ENCODE measurements around the gene NMT1. TPM values are rescaled to one million over a fixed set of nuclear protein-coding genes. Genes with fewer than 3 reads are reported as not detected.

NMT1 gene
- total and polyA plus RNA-seq, 3 experiments from 2014 or later, result 82.0 to 198 (median 189) TPM

GRCh38 chr17:45031231-45032173 is 29.6 kb upstream of the NMT1 start:
- Histone ChIP-seq H3K4me3 (ENCODE audit: low read length) (no peak overlapping the region), H3K9me3 (ENCODE audit: low read length) (no peaks in the 10 kb centered on the region), H3K4me1 (ENCODE audit: insufficient read depth, low read length) (no peaks in the 10 kb centered on the region), H3K36me3 (ENCODE audit: insufficient read depth, low read length) (peaks cover 29% of the 10 kb centered on the region), H3K27ac (ENCODE audit: low read depth, low read length) (peak overlapping the region; percentile 20), H3K27me3 (ENCODE audit: insufficient read depth, low read length, poor library complexity, severe bottlenecking) (no peaks in the 10 kb centered on the region)
- H3K27me3 Mint-ChIP-seq, result no peaks in the 10 kb centered on the region
- H3K27ac Mint-ChIP-seq, result no peak overlapping the region
- H3K4me1 Mint-ChIP-seq, result no peaks in the 10 kb centered on the region
- H3K4me3 Mint-ChIP-seq, result no peak overlapping the region
- POLR2A ChIA-PET, result interaction anchor here (0.6 kb wide), 1 partner anchor 24 kb away, joined by 4 read pairs; no protein-coding TSS in a partner anchor
- no peak for DNase-seq
- CTCF ChIA-PET, result interaction anchor here (0.5 to 2.2 kb wide), 3 partner anchors 10 to 18 kb away, joined by 3 to 4 read pairs (median 4); no protein-coding TSS in a partner anchor
- H3K36me3 Mint-ChIP-seq, result peaks cover 4 to 71% (median 12%) of the 10 kb centered on the region in 3 donors
- H3K9me3 Mint-ChIP-seq, result no peaks in the 10 kb centered on the region

GRCh38 chr17:45032174-45032541 is 29.0 kb upstream of the NMT1 start:
- no peak overlapping the region for H3K4me3 ChIP-seq (ENCODE audit: low read length)
- DNase-seq, result no peak
- H3K36me3 ChIP-seq (ENCODE audit: insufficient read depth, low read length), result peaks cover 29% of the 10 kb centered on the region
- CTCF ChIA-PET, result interaction anchor here (0.5 to 2.2 kb wide), 3 partner anchors 10 to 18 kb away, joined by 3 to 4 read pairs (median 4); no protein-coding TSS in a partner anchor
- Mint-ChIP-seq H3K27ac (no peak overlapping the region), H3K4me1 (peaks cover 0 to 4% (median 0%) of the 10 kb centered on the region in 3 donors), H3K27me3 (no peaks in the 10 kb centered on the region), H3K9me3 (no peaks in the 10 kb centered on the region), H3K4me3 (no peak overlapping the region), H3K36me3 (peaks cover 4 to 68% (median 12%) of the 10 kb centered on the region in 3 donors)
- POLR2A ChIA-PET, result no interaction called here
- H3K4me1 ChIP-seq (ENCODE audit: insufficient read depth, low read length), result no peaks in the 10 kb centered on the region
- H3K9me3 ChIP-seq (ENCODE audit: low read length), result no peaks in the 10 kb centered on the region
- H3K27ac ChIP-seq (ENCODE audit: low read depth, low read length), result no peak overlapping the region
- H3K27me3 ChIP-seq (ENCODE audit: insufficient read depth, low read length, poor library complexity, severe bottlenecking), result no peaks in the 10 kb centered on the region

GRCh38 chr17:45034599-45034998 is 26.5 kb upstream of the NMT1 start:
- Histone ChIP-seq H3K36me3 (ENCODE audit: insufficient read depth, low read length) (peaks cover 24% of the 10 kb centered on the region), H3K27ac (ENCODE audit: low read depth, low read length) (no peak overlapping the region), H3K9me3 (ENCODE audit: low read length) (no peaks in the 10 kb centered on the region), H3K4me3 (ENCODE audit: low read length) (no peak overlapping the region), H3K27me3 (ENCODE audit: insufficient read depth, low read length, poor library complexity, severe bottlenecking) (no peaks in the 10 kb centered on the region), H3K4me1 (ENCODE audit: insufficient read depth, low read length) (no peaks in the 10 kb centered on the region)
- POLR2A ChIA-PET, result no interaction called here
- no peak for DNase-seq
- Mint-ChIP-seq H3K4me1 (peaks cover 0 to 13% (median 6%) of the 10 kb centered on the region in 3 donors), H3K27ac (peak overlapping the region in 1 of 8 donors; percentile 38), H3K4me3 (no peak overlapping the region), H3K36me3 (peaks cover 4 to 59% (median 10%) of the 10 kb centered on the region in 3 donors), H3K9me3 (no peaks in the 10 kb centered on the region), H3K27me3 (no peaks in the 10 kb centered on the region)
- CTCF ChIA-PET, result interaction anchor here (1.1 to 1.6 kb wide), 2 partner anchors 12 to 115 kb away, joined by 3 to 4 read pairs; no protein-coding TSS in a partner anchor

- Mint-ChIP-seq H3K36me3 (peaks cover 4 to 47% (median 8%) of the 10 kb centered on the region in 3 donors), H3K4me1 (peaks cover 0 to 13% (median 6%) of the 10 kb centered on the region in 3 donors), H3K27me3 (no peaks in the 10 kb centered on the region), H3K9me3 (no peaks in the 10 kb centered on the region), H3K4me3 (no peak overlapping the region), H3K27ac (no peak overlapping the region)
- H3K9me3 ChIP-seq (ENCODE audit: low read length), result no peaks in the 10 kb centered on the region
- ChIA-PET POLR2A (no interaction called here), CTCF (no interaction called here)
- no peak overlapping the region for H3K27ac ChIP-seq (ENCODE audit: low read depth, low read length)
- no peaks in the 10 kb centered on the region for H3K27me3 ChIP-seq (ENCODE audit: insufficient read depth, low read length, poor library complexity, severe bottlenecking)
- no peaks in the 10 kb centered on the region for H3K4me1 ChIP-seq (ENCODE audit: insufficient read depth, low read length)
- no peak overlapping the region for H3K4me3 ChIP-seq (ENCODE audit: low read length)
- DNase-seq, result no peak
- H3K36me3 ChIP-seq (ENCODE audit: insufficient read depth, low read length), result peaks cover 20% of the 10 kb centered on the region
These were observed 25.3 kb upstream of the NMT1 start for GRCh38 chr17:45035848-45036247.

- CTCF ChIA-PET, result no interaction called here
- H3K27me3 ChIP-seq (ENCODE audit: insufficient read depth, low read length, poor library complexity, severe bottlenecking), result no peaks in the 10 kb centered on the region
- no peaks in the 10 kb centered on the region for H3K9me3 ChIP-seq (ENCODE audit: low read length)
- POLR2A ChIA-PET, result no interaction called here
- H3K4me1 Mint-ChIP-seq, result peaks cover 0 to 13% (median 6%) of the 10 kb centered on the region in 3 donors
- no peaks in the 10 kb centered on the region for H3K27me3 Mint-ChIP-seq
- H3K27ac ChIP-seq (ENCODE audit: low read depth, low read length), result no peak overlapping the region
- no peak for DNase-seq
- no peaks in the 10 kb centered on the region for H3K4me1 ChIP-seq (ENCODE audit: insufficient read depth, low read length)
- H3K4me3 Mint-ChIP-seq, result no peak overlapping the region
- peaks cover 12% of the 10 kb centered on the region for H3K36me3 ChIP-seq (ENCODE audit: insufficient read depth, low read length)
- no peaks in the 10 kb centered on the region for H3K9me3 Mint-ChIP-seq
- no peak overlapping the region for H3K4me3 ChIP-seq (ENCODE audit: low read length)
- H3K36me3 Mint-ChIP-seq, result peaks cover 4 to 38% (median 6%) of the 10 kb centered on the region in 3 donors
- peak overlapping the region in 1 of 8 donors; percentile 25 for H3K27ac Mint-ChIP-seq
These were observed 24.4 kb upstream of the NMT1 start for GRCh38 chr17:45036691-45037090.

- Mint-ChIP-seq H3K36me3 (peaks cover 0 to 22% (median 2%) of the 10 kb centered on the region in 3 donors), H3K27me3 (no peaks in the 10 kb centered on the region), H3K27ac (peak overlapping the region in 2 of 8 donors; percentile 63 to 92), H3K9me3 (no peaks in the 10 kb centered on the region), H3K4me1 (peaks cover 6 to 29% (median 6%) of the 10 kb centered on the region in 3 donors), H3K4me3 (no peak overlapping the region)
- no peak for DNase-seq
- Histone ChIP-seq H3K27ac (ENCODE audit: low read depth, low read length) (no peak overlapping the region), H3K27me3 (ENCODE audit: insufficient read depth, low read length, poor library complexity, severe bottlenecking) (no peaks in the 10 kb centered on the region), H3K9me3 (ENCODE audit: low read length) (no peaks in the 10 kb centered on the region), H3K4me1 (ENCODE audit: insufficient read depth, low read length) (no peaks in the 10 kb centered on the region), H3K4me3 (ENCODE audit: low read length) (no peak overlapping the region), H3K36me3 (ENCODE audit: insufficient read depth, low read length) (peaks cover 5% of the 10 kb centered on the region)
- CTCF ChIA-PET, result interaction anchor here (1.3 kb wide), 1 partner anchor 10 kb away, joined by 3 read pairs; no protein-coding TSS in a partner anchor
- POLR2A ChIA-PET, result interaction anchor here (0.7 to 1.0 kb wide), 2 partner anchors 12 kb away, joined by 3 read pairs; no protein-coding TSS in a partner anchor
These were observed 22.1 kb upstream of the NMT1 start for GRCh38 chr17:45038728-45039634.

- no peaks in the 10 kb centered on the region for H3K9me3 Mint-ChIP-seq
- Histone ChIP-seq H3K27me3 (ENCODE audit: insufficient read depth, low read length, poor library complexity, severe bottlenecking) (no peaks in the 10 kb centered on the region), H3K4me3 (ENCODE audit: low read length) (no peak overlapping the region), H3K36me3 (ENCODE audit: insufficient read depth, low read length) (no peaks in the 10 kb centered on the region), H3K27ac (ENCODE audit: low read depth, low read length) (no peak overlapping the region), H3K9me3 (ENCODE audit: low read length) (no peaks in the 10 kb centered on the region), H3K4me1 (ENCODE audit: insufficient read depth, low read length) (no peaks in the 10 kb centered on the region)
- H3K4me1 Mint-ChIP-seq, result peaks cover 6 to 35% (median 6%) of the 10 kb centered on the region in 3 donors
- CTCF ChIA-PET, result no interaction called here
- POLR2A ChIA-PET, result interaction anchor here (0.7 kb wide), 1 partner anchor 396 kb away, joined by 3 read pairs; no protein-coding TSS in a partner anchor
- peaks cover 0 to 12% (median 0%) of the 10 kb centered on the region in 3 donors for H3K36me3 Mint-ChIP-seq
- no peak overlapping the region for H3K4me3 Mint-ChIP-seq
- no peak for DNase-seq
- H3K27me3 Mint-ChIP-seq, result no peaks in the 10 kb centered on the region
- H3K27ac Mint-ChIP-seq, result peak overlapping the region in 1 of 8 donors; percentile 48
These were observed 20.7 kb upstream of the NMT1 start for GRCh38 chr17:45040459-45040858.

All from CD8-positive, alpha-beta memory T cell (primary cell).